HG03097 (cell line): ENCODE results near the gene COG4.

Experiments
- ATAC-seq: cut with Tn5 transposase; IDR thresholded peaks from one replicate; pipeline ENCODE4 v1.9.1; 2021; ENCODE audit not compliant: unreplicated experiment, low FRiP score

The COG4 gene

GRCh38 chr16:70438585-70438968, 84.8 kb downstream of the COG4 start:
- ATAC-seq: peak; percentile 4

GRCh38 chr16:70437582-70438557, 85.5 kb downstream of the COG4 start:
- no peak for ATAC-seq

- ATAC-seq: no peak
These were observed 86.3 kb downstream of the COG4 start for GRCh38 chr16:70437017-70437581.

- ATAC-seq: no peak
These were observed 88.7 kb downstream of the COG4 start for GRCh38 chr16:70434484-70435260.

- no peak for ATAC-seq
These were observed 89.8 kb downstream of the COG4 start for GRCh38 chr16:70433458-70434103.

- peak; percentile 17 for ATAC-seq
These were observed 90.5 kb downstream of the COG4 start for GRCh38 chr16:70432723-70433457.

GRCh38 chr16:70432356-70432722, 91.0 kb downstream of the COG4 start:
- ATAC-seq: no peak

GRCh38 chr16:70430667-70431536, 92.5 kb downstream of the COG4 start:
- ATAC-seq: peak; percentile 43
